GM12892 (cell line): Measurements from ENCODE around the gene MTFP1.

Experiments
- POLR2A ChIP-seq: IDR thresholded peaks from 2 replicates; pipeline ENCODE4 v1.6.1; 2011; ENCODE audit warnings: low read depth, low read length, control low read depth
- POLR2AphosphoS5 ChIP-seq: IDR thresholded peaks from 2 replicates; pipeline ENCODE4 v1.6.1; 2011; ENCODE audit warnings: low read depth, low read length, control low read depth

GRCh38 chr22:30432096-30432495, 6.5 kb downstream of the MTFP1 start:
- TF ChIP-seq POLR2AphosphoS5 (no peak), POLR2A (no peak)
